D721Med (cell line): Measurements from ENCODE around the gene SCYL3.

Experiments
- DNase-seq: peaks from one replicate; pipeline ENCODE4 v3.0.0; 2011; ENCODE audit warnings: low spot score; ENCODE audit not compliant: insufficient read length
- FAIRE-seq: peaks from 2 replicates; lab custom pipeline; 2011; peaks lifted over from hg19 to GRCh38; lab: Jason Lieb, UNC
- TF ChIP-seq, protein P1 (sequence below): IDR thresholded peaks from 2 replicates; pipeline ENCODE4 v1.5.1; 2012; ENCODE audit warnings: mild to moderate bottlenecking, control low read depth; ENCODE audit not compliant: insufficient read depth; ENCODE audit errors: missing control alignments

The SCYL3 gene

DNA sequence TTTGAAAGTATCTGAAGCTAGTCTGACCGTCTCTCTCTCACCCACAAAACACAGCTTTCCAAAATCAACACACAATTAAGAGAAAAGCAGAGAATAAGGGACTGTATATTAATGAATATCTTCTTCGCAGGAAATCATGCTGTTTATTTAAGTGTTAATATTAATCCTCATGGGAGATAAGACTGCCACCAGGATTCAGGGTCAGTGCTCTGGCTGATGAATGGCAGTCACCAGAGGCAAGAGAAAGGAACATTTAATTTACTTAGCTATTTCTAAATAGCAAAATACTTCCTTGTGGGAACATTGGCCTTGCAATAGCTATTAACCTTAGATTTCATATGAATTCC, 2.2 kb downstream of the SCYL3 start:
- TF ChIP-seq, protein P1, sequence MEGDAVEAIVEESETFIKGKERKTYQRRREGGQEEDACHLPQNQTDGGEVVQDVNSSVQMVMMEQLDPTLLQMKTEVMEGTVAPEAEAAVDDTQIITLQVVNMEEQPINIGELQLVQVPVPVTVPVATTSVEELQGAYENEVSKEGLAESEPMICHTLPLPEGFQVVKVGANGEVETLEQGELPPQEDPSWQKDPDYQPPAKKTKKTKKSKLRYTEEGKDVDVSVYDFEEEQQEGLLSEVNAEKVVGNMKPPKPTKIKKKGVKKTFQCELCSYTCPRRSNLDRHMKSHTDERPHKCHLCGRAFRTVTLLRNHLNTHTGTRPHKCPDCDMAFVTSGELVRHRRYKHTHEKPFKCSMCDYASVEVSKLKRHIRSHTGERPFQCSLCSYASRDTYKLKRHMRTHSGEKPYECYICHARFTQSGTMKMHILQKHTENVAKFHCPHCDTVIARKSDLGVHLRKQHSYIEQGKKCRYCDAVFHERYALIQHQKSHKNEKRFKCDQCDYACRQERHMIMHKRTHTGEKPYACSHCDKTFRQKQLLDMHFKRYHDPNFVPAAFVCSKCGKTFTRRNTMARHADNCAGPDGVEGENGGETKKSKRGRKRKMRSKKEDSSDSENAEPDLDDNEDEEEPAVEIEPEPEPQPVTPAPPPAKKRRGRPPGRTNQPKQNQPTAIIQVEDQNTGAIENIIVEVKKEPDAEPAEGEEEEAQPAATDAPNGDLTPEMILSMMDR = no peak
- no peak for DNase-seq
- FAIRE-seq = no peak

DNA sequence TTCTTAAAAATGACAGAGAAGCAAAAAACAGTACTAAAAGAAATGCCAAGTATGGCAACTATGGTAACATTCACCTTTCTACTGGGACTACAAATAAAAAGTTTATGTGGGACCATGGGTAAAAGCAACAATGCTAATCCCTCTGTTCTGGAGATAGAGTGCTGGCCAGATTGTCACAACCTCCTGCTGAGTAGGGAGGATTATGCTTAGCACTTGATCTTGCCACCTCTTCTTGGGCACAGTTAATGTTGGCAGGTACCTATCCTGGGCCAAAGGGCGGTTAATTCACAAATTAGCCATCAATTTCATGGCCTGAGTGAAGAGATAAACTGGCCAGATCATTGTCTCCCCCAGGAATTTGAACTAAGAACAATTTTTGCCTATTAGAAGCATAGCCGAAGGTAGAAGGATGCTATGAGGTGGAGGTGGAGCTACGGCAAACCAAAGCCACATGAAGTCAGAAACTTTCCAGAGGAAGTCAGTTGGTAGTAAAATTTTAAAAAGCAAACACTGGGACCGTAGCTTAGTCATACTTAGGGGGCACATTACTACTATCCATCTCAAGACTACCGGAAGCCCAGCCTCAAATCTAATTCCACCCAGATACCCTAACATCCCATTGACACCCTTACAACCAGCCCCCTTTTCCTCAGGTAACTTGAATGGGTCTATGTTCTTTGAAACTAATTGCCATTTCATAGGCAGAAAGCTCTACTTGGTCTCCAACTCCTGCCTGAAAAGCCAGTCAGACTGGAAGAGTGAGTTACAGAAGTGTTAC, 2.7 kb downstream of the SCYL3 start:
- FAIRE-seq = no peak
- DNase-seq = peak; percentile 37
- TF ChIP-seq, protein P1 = no peak

DNA sequence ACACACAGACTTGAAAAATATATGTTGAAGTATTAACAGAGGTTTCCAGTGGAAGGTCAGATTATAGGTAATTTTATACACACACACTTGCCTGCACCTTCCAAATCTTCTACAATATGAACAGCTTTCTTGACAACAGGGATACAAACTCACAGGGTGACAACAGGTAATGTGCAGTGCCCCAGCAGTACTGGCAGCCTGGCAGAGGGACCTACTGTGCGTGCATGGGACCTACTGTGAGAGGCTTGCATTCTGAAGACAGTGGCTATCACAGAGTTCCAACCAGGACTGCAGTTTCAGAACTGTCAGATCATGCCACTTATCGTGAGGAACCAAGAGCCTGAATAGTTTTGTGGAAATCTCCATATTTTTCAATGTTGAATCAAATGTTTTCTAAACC, 3.8 kb downstream of the SCYL3 start:
- TF ChIP-seq, protein P1 = no peak
- FAIRE-seq (no peak), DNase-seq (no peak)

DNA sequence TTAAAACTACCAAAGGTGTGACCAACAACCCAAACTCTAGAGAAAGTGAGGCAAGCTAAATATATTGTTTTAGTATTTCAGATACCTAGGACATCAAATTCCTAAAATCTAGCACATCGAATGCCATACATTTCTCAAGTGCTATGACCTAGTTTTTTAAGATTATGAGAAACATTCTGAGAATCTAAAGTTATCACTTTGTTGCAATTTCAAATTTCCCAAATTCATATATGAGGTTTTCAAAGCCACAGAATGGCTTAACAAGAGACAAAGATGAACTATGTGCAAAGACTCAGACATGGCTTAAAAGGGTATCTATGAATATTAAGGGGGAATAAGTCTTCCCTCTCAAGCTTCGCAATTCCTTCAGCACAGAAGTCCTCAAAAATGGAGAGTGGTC, 6.8 kb downstream of the SCYL3 start:
- TF ChIP-seq, protein P1 = no peak
- FAIRE-seq = no peak
- DNase-seq = no peak

DNA sequence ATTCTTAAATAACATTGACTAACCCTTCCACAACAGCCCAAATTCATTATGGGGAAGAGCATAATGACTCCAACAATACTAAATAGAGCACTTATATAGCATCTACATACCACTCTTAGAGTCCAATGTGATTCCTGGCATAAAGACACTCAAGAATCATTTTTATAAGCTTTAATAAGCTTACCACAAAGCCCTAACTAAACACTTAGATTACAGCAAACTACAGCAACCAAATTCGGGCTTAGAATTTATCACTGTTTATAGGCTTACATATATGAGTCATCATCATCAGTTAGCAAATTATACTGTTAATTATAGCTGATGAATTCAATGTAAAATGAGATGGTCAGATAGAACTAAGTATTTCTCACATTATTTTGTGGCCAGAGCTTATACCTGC, 7.3 kb downstream of the SCYL3 start:
- TF ChIP-seq, protein P1 = no peak
- FAIRE-seq (peak; percentile 77), DNase-seq (peak; percentile 35)

DNA sequence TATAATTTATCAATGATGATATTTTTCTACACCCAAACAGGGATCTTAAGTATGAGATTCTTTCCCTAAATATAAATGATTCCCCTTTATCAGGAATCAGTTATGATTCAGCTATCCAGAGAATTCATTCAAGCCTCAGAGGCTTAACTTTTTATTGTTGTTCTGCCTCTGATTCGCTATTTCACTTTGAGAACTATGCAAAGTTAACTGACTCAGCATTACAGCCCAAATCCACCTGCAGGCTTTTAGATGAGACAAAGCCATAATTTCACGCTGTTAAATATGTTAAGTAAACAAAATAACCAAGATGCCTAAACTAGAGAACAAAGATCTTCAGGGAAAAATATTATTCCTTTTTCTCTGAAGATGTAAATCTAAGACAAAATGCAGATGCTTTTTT, 8.5 kb downstream of the SCYL3 start:
- FAIRE-seq (no peak), DNase-seq (no peak)
- TF ChIP-seq, protein P1 = no peak

DNA sequence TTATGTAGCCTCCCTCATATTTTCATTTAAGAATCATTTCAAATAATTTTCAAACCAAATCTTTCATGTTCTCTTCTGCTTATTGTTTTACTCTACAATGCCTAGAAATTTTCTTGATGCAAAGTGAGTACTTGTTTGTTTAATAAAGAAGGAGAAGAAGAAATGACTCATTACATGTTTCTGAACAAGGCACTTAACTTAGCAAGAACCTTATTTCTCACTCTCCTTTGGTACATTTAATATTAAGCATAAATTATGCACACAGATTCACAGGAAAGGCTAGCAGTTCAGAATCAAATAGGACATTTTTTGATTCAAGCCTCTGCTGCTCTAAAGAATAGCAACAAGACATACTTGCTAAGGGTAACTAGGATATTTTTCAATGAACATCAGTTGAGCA, 9.1 kb downstream of the SCYL3 start:
- TF ChIP-seq, protein P1 = no peak
- peak; percentile 44 for FAIRE-seq
- no peak for DNase-seq
